Stimulated activated naive CD4-positive, alpha-beta T cell (primary cell): ENCODE measurements around the gene ARSB.

Experiments
- DNase-seq, 6 experiments: peaks; one replicate each; lab custom pipeline; 2025; lab: John Stamatoyannopoulos, UW

ARSB gene

DNA sequence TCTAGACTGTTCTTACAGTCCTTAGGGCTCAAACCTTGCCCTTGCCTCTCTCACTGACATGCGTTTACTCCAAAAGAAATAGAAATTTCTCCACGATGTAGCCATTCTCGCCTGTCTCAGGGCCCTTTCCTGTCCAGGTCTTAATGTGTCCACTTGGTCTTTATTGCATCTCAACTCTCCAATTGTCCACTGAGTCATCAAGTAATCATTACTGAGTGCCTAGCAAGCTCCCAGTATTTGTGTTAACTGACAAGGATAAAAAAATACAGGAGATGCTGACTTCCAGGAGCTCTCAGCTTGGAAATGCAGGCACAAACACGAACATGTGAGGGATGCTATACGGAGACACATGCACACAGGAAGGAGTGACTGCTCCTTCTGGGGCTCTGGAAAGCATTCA is 147.3 kb downstream of the ARSB start:
- no peak for DNase-seq

DNA sequence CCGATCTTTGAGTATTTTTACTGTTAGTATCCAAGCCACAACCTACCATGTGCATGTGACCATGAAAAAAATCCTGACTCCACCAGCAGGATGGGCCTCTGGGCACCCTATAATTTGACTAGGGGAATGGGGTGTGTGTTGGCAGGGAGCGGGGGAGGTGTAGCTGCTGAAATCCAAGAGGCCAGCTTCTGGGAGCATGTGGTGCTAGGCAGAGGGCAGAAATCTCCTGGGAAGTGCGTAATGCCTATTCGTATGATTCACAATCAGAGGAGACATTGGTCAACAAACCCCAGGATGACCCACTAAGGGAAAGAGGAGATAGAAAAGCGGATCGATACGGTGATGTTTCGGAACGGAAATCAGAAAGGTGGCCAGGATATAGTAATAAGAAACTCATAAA is 149.9 kb downstream of the ARSB start:
- DNase-seq: no peak

DNA sequence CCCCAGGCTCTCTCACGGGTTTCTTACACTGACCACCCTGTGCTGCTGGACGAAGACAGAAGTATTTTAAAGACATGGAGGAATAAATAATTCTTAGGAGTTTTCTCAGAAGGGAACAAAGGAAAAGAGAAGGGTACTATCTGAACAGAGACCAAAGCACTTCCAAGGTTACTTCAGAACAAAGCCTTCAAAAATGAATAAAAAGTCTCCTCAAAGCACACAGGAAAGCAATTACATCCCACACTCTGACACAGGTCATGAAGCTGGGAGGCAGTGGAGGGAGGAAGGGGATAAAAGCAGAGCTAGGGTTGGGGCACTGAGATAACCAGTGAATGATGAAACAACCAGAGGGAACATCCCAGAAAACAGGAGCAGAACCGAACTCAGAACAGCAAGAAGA is 151.8 kb downstream of the ARSB start:
- no peak for DNase-seq

DNA sequence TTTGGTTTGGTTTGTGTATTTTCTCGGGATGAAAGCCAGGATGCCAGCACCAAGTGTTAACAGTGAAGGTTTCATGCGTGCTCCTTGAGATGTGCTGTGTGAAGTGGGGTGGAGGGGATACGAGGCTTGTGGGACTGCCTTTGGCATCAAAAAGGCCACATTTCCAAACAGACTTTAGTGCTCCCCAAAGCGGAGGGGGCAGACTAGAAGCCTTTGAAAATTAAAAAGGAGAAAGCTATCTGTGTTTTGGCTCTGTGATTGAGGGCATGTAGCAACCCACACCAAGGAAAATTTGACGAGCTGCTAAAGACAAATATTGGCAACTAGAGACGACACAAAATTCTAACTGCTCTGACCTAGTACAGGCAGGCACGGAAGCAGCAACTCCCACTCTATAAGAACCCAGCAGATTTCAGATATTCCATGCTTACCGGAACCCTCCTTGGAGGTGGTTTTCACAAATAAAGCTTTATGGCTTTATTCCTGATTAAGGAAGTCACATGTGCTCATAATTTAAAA is 154.5 kb downstream of the ARSB start:
- no peak for DNase-seq

DNA sequence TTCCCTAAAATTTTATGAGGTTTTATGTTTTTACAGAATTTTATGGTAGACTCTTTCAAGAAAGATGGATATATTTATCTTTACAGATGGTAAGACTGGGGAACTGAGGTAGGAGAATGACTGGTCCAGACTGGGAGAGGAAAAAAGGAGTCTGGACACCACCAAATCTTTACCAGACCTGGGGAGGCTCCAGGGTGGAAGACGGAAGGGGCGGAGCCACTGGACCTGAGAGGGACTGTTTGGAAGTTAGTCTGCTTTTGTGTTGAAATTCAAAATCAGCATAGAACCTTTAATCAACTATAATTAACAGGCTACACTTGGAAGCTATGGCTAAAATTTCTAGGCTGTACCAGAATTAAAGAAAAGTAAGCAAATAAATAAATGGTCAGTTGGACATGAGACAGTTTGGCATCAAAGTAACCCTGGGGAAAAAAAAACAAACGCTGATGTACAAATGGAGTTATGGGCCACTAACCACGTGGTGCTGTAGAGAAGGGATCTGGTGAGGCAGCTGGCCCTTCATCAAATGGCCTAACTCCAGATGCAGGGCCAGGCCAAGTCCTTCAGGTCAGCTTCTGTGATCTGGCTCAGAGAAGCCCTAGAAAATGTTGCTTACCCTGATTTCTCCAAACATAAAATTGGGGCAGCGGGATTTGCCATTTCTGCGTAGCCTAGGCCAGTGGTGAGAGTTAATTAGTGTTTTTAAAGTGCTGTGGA is 155.1 kb downstream of the ARSB start:
- no peak for DNase-seq

DNA sequence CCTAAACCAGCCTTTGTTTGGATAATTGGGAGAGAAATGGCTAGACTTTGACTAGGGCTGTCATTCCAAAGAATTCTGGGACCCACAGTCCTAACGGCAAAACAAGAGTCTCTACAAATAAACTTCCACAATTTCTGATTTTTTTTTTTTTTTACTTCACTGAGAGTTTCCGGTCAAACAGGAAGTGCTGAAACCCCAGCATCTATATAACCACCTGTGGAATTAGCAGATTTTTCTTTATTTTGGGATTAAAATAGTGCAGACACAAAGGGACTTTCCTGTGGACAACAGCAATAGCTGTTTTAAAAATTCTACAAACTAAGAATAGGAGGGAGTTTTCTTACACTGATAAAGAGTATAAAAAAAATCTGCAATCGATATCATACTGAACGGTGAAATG is 157.4 kb downstream of the ARSB start:
- DNase-seq: no peak

DNA sequence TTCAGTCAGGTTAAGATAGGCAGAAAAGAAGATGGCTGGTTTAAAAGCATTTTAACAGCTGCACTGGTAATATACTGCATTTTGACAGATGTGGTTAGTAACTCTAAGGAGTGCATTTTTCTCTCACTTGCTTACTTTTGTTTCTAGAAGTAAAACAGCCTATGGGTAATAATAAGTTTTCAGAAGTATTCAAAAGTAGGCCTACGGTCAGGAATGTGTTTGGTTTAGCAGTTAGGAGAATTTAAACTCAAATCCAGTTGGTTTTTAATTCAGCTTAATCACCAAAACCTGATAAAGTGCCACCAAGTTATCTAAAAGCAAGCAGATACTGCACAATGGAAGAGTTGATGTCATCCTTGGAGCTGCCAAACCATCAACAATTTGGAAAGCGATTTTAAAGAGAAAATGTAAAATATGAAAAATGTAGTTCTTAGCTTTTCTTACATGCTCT is 160.3 kb downstream of the ARSB start:
- no peak for DNase-seq

DNA sequence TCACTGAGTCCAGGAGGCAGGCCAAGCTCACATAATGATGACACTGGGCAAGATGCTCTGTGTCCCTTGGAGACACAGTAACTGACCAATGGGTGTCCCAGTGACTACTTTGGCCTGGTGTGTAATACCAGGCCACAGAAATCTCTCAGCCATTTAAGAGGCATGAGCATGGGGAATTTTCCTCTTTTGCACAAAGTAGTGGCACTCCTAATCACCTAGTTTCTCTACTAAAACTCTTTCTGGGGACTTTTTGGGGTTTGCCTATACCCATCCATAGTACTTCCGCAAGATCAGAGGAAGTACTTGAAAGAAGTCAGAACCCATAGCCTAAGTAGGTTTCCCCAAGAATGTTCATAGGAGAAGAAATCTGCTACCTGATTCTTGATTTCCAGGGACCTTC is 161.9 kb downstream of the ARSB start:
- no peak for DNase-seq

DNA sequence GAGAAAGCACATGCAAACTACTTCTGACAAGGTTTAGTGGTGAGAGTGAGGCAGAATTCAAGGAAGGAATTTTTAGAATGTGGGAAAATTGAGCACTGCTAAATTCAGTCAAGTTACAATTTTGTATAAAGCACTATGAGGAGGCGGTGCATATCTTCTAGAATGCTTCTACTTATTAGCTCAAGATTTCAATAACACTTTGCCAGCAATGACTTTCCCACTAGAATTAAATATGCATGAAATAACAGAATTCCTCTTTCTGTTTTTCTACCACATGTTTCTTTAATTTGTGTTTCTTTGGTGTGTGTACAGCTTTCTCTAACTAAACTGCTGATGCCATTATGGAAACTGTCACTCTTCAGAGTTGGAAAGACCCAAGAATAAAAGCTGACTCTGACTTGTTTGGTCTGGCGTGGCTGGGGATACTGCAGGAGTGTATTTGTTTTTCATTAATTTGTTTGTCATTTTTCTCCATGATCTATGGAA is 163.5 kb downstream of the ARSB start:
- no peak for DNase-seq

DNA sequence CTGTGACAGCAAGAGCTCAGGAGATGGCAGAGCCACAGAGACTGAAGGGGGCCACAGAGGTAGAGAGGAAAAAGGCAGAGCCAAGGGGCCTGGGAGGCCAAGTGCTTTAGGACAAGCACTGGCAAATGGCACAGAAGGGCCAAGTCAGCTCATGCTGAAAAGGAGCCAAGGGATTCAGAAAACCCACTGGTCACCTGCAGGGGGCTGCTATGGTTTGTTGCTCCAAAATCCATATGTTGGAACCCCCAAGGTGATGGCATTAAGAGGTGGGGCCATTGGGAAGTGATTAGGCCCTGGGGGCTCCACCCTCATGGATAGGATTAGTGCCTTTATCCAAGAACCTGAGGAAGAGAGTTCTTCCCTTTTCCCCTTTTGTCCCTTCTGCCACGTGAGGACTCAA is 165.4 kb downstream of the ARSB start:
- DNase-seq: no peak

DNA sequence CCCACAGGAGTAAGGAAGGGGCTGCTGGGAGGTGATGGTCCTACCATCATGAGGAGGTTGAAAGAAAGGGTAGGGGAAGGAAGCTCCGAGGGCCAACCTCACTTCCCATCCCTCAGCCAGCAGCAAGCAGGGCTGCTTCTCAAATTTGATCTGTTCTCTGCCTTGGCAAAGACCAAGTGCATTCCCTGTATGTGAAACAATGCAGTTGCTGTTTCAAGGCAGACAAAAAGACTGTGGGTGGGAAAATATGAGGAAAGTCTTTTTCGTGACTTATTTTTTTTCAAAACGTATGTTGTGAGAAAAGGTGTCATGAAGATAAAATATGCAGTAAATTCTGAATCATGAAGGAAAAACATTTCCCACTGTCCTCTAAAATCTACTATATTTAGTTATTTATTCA is 165.9 kb downstream of the ARSB start:
- no peak for DNase-seq

DNA sequence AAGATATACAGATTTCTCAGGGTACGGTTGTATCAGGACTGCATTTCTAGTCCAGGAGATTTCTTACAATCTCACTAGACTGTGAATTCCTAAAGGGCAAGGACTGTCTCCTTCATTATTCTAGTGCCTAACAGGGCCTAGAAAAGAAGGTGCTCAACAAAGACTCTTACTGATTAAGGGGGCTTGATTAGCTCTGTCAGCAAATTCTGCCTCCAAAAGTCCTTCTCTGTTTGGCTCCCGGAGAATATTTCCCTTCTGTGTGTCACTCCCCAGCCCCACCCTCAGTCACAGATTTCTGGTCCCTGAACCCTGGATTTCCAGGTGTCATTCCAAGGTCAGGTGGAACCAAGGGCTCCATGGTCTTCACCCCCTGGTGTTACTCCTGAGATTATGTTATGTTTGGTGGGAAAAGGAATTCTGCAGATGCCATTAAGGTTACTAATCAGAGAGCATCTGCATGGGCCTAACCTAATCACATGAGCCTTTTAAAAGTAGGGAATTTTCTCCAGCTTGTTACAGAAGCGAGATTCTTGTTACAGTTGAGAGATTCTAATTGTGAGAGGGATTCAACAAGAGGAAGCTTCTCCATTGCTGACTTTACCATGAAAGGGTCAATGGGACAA is 168.9 kb downstream of the ARSB start:
- no peak for DNase-seq

DNA sequence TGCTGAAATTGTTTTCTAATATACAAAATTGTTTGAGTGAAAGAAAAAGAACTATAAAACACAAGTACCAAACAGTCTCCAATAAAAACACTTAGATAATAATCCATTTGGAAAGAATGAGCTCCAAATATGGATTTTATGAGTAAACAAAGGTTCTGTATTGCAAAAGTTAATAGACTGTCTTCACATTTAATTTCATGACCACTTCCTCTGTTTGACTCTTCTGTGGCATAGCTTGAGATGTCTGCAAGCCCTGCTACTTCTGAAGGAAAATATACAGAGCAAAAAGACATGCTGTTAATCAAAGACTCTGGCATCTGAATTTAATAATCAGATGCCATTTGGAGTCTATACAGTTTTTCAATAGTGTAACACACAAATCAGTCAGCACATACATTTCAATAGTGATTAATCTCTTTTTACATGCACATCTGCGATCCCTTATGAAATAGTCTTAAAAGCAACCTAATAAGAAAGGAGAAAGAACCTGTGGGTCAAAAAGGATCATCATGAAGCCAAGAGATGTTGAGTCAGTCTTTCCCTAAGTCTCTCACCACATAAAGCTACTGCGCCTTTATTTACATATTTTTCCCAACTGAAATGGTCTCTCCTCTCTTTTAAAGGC is 171.1 kb downstream of the ARSB start:
- no peak for DNase-seq

DNA sequence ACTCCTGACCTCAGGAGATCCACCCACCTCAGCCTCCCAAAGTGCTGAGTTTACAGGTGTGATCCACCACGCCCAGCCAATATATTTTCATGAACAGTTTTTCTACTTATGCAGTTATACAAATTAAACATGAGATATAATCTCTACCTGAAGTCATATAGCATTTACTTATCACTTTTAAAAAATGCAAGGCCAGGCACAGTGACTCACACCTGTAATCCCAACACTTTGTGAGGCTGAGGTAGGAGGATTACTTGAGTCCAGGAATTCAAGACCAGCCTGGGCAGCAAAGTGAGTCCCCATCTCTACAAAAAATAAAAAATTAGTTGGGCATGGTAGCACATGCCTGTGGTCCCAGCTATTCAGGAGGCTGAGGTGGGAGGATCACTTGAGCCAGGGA is 171.8 kb downstream of the ARSB start:
- DNase-seq: no peak

DNA sequence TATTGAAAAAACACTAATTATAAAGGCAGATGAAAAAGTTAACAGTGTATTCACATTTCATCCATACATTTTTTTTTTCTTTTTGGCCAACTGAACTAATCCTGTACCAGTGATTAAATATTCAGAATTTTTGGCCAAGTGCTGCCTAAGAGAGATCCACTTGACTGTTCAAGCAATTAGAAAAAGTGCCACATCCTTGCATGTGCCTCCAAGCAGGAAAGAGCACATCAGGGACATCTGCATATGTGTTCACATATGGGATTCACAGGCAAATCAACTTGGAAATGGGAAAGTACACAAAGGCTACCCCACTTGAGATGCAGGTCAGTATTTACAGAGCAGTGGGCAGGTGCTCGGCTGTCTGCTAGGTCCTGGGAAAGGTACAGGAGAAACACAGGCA is 173.2 kb downstream of the ARSB start:
- DNase-seq: no peak

DNA sequence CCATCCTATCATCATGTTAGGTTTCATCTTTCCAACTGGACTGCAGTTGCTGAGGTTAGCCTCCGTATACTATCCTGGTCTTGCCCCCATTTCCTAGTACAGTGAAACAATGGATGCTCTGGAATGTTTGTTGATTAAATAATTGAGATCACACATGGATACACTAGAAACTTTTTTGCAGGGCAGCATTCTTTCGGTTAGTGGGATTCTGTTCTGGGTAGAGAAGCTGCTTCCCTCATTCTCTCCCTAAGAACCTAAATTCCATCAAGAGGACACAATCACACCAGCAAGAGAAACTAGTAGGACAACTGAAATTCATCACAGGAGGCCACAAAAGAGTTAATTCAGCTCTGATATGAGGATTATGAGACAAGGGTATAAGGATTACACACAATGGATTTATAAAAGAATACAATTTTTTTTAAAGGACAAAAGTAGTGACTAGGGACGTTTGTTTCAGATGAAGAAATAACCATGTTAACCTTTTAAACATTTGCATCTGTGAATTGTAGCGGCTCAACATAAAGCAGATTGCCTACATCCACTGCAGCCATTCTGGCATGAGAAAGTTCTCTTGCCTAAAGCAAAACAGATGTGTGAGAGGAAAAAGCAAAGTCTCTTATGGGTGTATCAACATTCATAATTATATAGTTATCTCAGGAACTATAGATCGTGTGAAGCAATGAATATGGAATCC is 173.8 kb downstream of the ARSB start:
- DNase-seq: no peak

DNA sequence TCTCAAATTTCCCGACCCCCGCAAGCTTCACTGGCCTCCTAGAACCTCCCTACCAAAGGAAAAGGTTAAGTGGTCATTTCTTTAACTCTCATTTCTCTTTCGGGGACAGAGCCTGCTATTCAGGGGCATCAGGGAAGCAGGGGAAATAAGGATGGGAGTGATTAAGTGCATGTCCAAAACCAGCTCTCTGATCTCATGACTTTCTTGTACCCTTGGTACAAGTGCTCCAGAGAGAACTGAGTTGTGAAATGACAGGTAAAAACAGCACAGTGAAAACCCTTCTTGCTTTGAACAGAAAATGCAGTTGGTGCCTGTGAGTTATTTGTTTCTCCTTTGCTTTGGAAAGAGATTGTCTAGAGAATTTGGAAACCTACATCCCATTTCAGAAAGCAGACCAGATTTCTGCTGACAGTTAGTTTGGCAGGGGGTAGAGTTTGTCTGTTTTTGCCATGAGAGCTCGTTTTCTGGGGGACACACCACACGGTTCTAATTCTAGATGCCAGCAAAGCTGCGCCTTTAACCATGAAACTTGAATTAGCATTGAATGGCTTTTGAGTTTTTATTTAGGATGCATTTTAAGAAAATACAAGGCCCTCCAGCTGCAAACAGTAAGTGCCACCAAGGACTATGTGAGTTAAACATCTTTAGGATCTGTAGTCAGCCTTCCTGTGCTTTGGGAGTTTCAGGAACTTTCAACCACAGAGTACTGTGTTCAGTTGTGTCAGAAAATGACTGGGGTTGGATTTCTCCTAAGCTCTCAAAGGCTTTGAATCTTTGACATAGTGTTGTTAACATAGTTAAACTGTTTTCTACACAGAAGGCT is 174.8 kb downstream of the ARSB start:
- no peak for DNase-seq

DNA sequence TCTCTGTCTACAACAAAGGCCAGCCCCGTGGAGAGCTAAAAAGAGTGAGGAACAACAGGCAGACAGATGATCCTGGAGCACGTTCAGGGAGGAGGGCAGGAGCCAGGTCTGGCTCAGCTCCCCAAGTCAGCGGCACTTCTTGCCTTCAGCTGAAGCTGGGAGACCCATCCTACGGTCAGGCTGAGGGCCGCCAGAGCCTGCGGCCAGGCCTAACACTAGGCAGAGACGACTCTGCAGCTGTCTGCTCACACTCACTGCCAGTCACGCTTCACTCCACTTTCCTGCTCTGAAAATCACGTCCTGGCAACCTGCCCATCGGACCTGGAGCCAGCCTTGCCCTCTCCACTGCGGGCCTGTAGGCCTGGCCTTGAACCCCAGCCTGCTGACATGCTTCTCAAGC is 175.7 kb downstream of the ARSB start:
- no peak for DNase-seq

DNA sequence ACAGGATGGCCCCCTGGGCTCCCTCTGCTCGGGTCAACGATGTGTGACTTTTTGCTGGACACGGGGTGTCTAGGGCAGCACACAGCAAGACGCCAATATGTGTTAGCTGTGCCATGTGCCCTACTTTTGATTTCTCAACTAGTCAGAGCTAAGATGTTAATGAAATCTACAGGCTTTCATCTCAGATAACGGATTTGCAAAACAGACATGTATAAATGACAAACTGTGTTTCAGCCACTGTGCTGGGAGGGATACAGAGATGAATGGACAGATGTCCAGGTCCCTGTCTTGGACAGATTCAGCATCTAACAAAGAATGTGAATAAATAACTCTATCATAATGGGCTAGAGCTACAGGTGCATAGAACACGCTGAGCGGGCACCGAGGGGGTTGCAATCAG is 176.3 kb downstream of the ARSB start:
- no peak for DNase-seq

DNA sequence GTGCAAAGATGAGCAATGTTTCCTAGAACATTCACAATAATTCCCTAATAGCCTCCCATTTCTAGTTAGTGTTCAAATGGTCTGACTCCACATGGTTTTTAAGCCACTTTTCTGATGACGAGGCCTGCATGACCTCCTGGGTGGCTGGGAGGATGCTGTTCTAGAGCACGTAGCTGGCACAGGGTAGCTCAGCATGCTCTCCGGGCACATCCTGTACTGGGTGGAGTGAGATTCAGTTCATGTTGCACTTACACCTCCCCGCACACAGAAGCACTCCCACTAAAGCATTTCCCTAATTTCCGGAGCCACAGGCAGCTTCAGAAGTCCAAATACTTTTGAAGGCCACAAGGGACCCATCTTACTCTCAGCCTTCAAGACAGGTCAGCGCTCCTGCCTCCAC is 176.7 kb downstream of the ARSB start:
- no peak for DNase-seq

DNA sequence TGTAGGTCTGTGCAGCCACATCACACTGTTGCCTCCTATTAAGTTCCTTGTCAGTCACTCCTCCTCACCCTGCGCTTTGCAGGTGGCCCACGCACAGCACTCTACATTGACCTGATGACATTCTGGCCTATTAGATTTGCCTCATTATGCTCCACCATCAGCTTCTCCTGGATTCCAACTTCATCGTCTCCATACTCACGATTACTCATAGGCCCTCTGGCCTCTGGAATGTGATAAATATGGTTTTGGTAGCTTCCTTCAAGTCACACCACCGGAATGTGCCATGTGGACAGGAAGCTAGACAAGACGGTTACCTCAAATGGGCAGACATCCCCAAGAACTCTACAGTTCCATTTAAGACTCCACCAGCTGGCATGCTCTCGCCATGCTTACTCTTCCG is 178.6 kb downstream of the ARSB start:
- no peak for DNase-seq
